GM12878 (cell line): ENCODE measurements around the gene RIC8B. TPM values are rescaled to one million over a fixed set of nuclear protein-coding genes. Genes with fewer than 3 reads are reported as not detected.

Experiments used
- ATAC-seq: fragments of 200-7000 bp; cut with Tn5 transposase; 3 replicates; pipeline ENCODE4 v1.9.1; 2020; ENCODE audit warnings: mild to moderate bottlenecking, moderate library complexity
- BruUV-seq: library from RNA; stranded (reverse); fragments of 400-500 nt; replicated peaks from 2 replicates; lab custom pipeline; 2021; lab: Mats Ljungman, UMichigan
- CTCF ChIA-PET: fragments of 300-600 bp; sonication (Branson Sonifier 250); formaldehyde crosslinking; extraction: SDS; loops from one replicate; lab custom pipeline; 2021; ENCODE audit warnings: inconsistent platforms; lab: Yijun Ruan, JAX
- POLR2A ChIA-PET: fragments of 350-600 bp; formaldehyde crosslinking; extraction: SDS; loops from one replicate; lab custom pipeline; 2021; ENCODE audit warnings: inconsistent platforms; lab: Charles Lee
- RAD21 ChIA-PET: fragments of 300-600 bp; sonication (Branson Sonifier 250); formaldehyde crosslinking; loops from one replicate; lab custom pipeline; 2023; ENCODE audit warnings: antibody characterized with exemption; ENCODE audit not compliant: unreplicated experiment; lab: Charles Lee
- SMC1A ChIA-PET: fragments of 300-600 bp; sonication (Branson Sonifier 250); formaldehyde crosslinking; loops from one replicate; lab custom pipeline; 2023; ENCODE audit not compliant: unreplicated experiment, uncharacterized antibody; lab: Charles Lee
- DNase-seq: peaks from one replicate; pipeline ENCODE4 v3.0.0-alpha.2; 2011; ENCODE audit warnings: low read depth, low spot score
- FAIRE-seq: peaks from 3 replicates; lab custom pipeline; 2011; peaks lifted over from hg19 to GRCh38; lab: Jason Lieb, UNC
- H2AFZ ChIP-seq: 2 replicates; pipeline ENCODE4 v1.6.0; 2011; ENCODE audit warnings: low read depth, low read length, control low read depth; ENCODE audit not compliant: control insufficient read depth
- H3K27ac ChIP-seq: 2 replicates; pipeline ENCODE4 v1.5.1; 2011; ENCODE audit warnings: control low read depth; ENCODE audit not compliant: control insufficient read depth, insufficient read depth
- H3K27me3 ChIP-seq, 2 experiments: replicated peaks in 1 of 2; 2 replicates each; pipeline versions ENCODE4 v1.6.0 to v1.6.1; 2011; ENCODE audit warnings: low read length in 1 of 2; ENCODE audit not compliant: control insufficient read depth in 2 of 2, insufficient read depth in 2 of 2
- H3K36me3 ChIP-seq, 2 experiments: 2 replicates each; pipeline ENCODE4 v1.5.1; 2011; ENCODE audit warnings: low read length in 1 of 2; ENCODE audit not compliant: control insufficient read depth in 2 of 2, insufficient read depth in 2 of 2
- H3K4me1 ChIP-seq: 2 replicates; pipeline ENCODE4 v1.6.1; 2011; ENCODE audit warnings: mild to moderate bottlenecking, low read length, moderate library complexity, mixed read lengths; ENCODE audit not compliant: control insufficient read depth, insufficient read depth
- H3K4me2 ChIP-seq: 2 replicates; pipeline ENCODE4 v1.6.0; 2011; ENCODE audit warnings: control low read depth; ENCODE audit not compliant: control insufficient read depth, insufficient read depth
- H3K4me3 ChIP-seq: fragments of 200-600 bp; sonication (generic); 2 replicates; pipeline ENCODE4 v1.5.1; 2016
- H3K79me2 ChIP-seq: 2 replicates; pipeline ENCODE4 v1.6.0; 2011; ENCODE audit warnings: low read length; ENCODE audit not compliant: control insufficient read depth, insufficient read depth
- H3K9ac ChIP-seq: 2 replicates; pipeline ENCODE4 v1.8.0; 2011; ENCODE audit warnings: low read length, control low read depth, mixed read lengths; ENCODE audit not compliant: control insufficient read depth, insufficient read depth
- H3K9me3 ChIP-seq: replicated peaks from 3 replicates; pipeline ENCODE4 v1.5.1; 2011; ENCODE audit warnings: mild to moderate bottlenecking, low read length; ENCODE audit not compliant: control insufficient read depth, insufficient read depth
- H4K20me1 ChIP-seq: 2 replicates; pipeline ENCODE4 v1.6.0; 2011; ENCODE audit not compliant: control insufficient read depth, insufficient read depth
- CHD2 ChIP-seq: IDR thresholded peaks from 2 replicates; pipeline ENCODE4 v1.6.1; 2011; ENCODE audit warnings: low read depth, low read length, improper control_type of control experiment, borderline replicate concordance
- CREB1 ChIP-seq: IDR thresholded peaks from 2 replicates; pipeline ENCODE4 v1.6.1; 2012; ENCODE audit warnings: low read depth, mild to moderate bottlenecking, inconsistent platforms
- CTCF ChIP-seq, 3 experiments: IDR thresholded peaks in 2 of 3; conservative IDR thresholded peaks in 1 of 3; 2 replicates each; pipeline ENCODE4 v1.5.1; 2011; ENCODE audit warnings: low read depth in 3 of 3, low read length in 3 of 3, mild to moderate bottlenecking in 3 of 3, control low read depth in 2 of 3, moderate library complexity in 2 of 3, inconsistent platforms in 1 of 3, mixed read lengths in 1 of 3; ENCODE audit not compliant: control insufficient read depth in 2 of 3, insufficient read depth in 1 of 3; ENCODE audit errors: extremely low read depth in 1 of 3
- EGR1 ChIP-seq, 2 experiments: IDR thresholded peaks; 1 replicate in 1 of 2; 2 replicates in 1 of 2; pipeline ENCODE4 v1.6.1; 2011 to 2012; ENCODE audit warnings: low read depth in 2 of 2, low read length in 2 of 2, borderline replicate concordance in 1 of 2, mild to moderate bottlenecking in 1 of 2, moderate library complexity in 1 of 2
- HDAC6 ChIP-seq: fragments of 200-600 bp; sonication (generic); IDR thresholded peaks from one replicate; pipeline ENCODE4 v1.8.0; 2017; ENCODE audit warnings: antibody characterized with exemption; ENCODE audit not compliant: unreplicated experiment
- MXI1 ChIP-seq: fragments of 150-350 bp; IDR thresholded peaks from 2 replicates; pipeline ENCODE4 v1.6.1; 2011; ENCODE audit warnings: low read depth, mild to moderate bottlenecking, inconsistent platforms, low read length, improper control_type of control experiment
- PAX5 ChIP-seq: IDR thresholded peaks from 2 replicates; pipeline ENCODE4 v1.6.1; 2011; ENCODE audit warnings: low read depth, low read length, borderline replicate concordance
- RAD21 ChIP-seq: IDR thresholded peaks from 2 replicates; pipeline ENCODE4 v1.6.1; 2011; ENCODE audit warnings: mild to moderate bottlenecking, low read depth, low read length, moderate library complexity; ENCODE audit not compliant: insufficient read depth
- RELA ChIP-seq: fragments of 450-650 bp; IDR thresholded peaks from 2 replicates; pipeline ENCODE4 v1.8.0; 2014; ENCODE audit warnings: borderline replicate concordance; ENCODE audit not compliant: partially characterized antibody
- RUNX3 ChIP-seq: IDR thresholded peaks from 2 replicates; pipeline ENCODE4 v1.6.1; 2012; ENCODE audit warnings: low read length, inconsistent platforms
- SMC3 ChIP-seq: IDR thresholded peaks from 2 replicates; pipeline ENCODE4 v1.6.1; 2011; ENCODE audit warnings: low read length, improper control_type of control experiment, borderline replicate concordance
- TAF1 ChIP-seq: IDR thresholded peaks from 2 replicates; pipeline ENCODE4 v1.6.1; 2011; ENCODE audit warnings: mild to moderate bottlenecking, low read depth, low read length, borderline replicate concordance
- TCF3 ChIP-seq: IDR thresholded peaks from 2 replicates; pipeline ENCODE4 v1.6.1; 2012; ENCODE audit warnings: low read depth, mild to moderate bottlenecking, low read length, borderline replicate concordance; ENCODE audit not compliant: insufficient read depth
- ZNF207 ChIP-seq: fragments of 450-650 bp; IDR thresholded peaks from 2 replicates; pipeline ENCODE4 v1.6.1; 2014; ENCODE audit warnings: antibody characterized with exemption, mild to moderate bottlenecking, borderline replicate concordance
- ZNF24 ChIP-seq: fragments of 450-650 bp; IDR thresholded peaks from 2 replicates; pipeline ENCODE4 v1.6.1; 2017; ENCODE audit warnings: antibody characterized with exemption, mild to moderate bottlenecking
- WGBS: methylation state at CpG from one replicate; pipeline ENCODE4 v1.1.6; 2016; ENCODE audit warnings: low lambda C conversion rate; ENCODE audit not compliant: insufficient replicate concordance, insufficient coverage; ENCODE audit errors: missing lambda C conversion rate; 5-methylcytosine and 5-hydroxymethylcytosine counted together
- in situ Hi-C: fragments of 300-500 bp; cut with MboI; formaldehyde crosslinking; loops from 9 replicates; pipeline ENCODE4 v1.14.3; 2018; ENCODE audit warnings: mixed read lengths
- intact Hi-C: fragments of 100-400 bp; cut with micrococcal nuclease; formaldehyde crosslinking; loops from one replicate; pipeline ENCODE4 v1.14.2; 2022; ENCODE audit not compliant: unreplicated experiment
- polyA plus RNA-seq, 11 experiments: library from polyadenylated mRNA; depleted of rRNA in 4 of 11; unstranded in 6 of 11; stranded (reverse) in 5 of 11; fragments of >200 nt; fragmentation: Nextera tagmentation in 4 of 11; fragmentation: Illumina TruSeq in 1 of 11; extraction: Ambion mirVana in 4 of 11; extraction: Trizol in 1 of 11; gene quantifications; 1 replicate in 1 of 11; 2 replicates in 10 of 11; pipeline versions ENCODE4 v1.2.1 to v1.2.3, GENCODE V29; 2011 to 2016; ENCODE audit warnings: inconsistent platforms in 2 of 11, missing spikeins in 2 of 11, low read depth in 1 of 11
- total RNA-seq, 4 experiments: library from RNA; depleted of rRNA in 3 of 4; stranded (reverse); fragments of >200 nt in 3 of 4; fragmentation: Illumina TruSeq in 1 of 4; extraction: Trizol in 1 of 4; gene quantifications; 2 replicates each; pipeline versions ENCODE4 v1.2.1 to v1.2.3, GENCODE V29; 2013 to 2021
- TF ChIP-seq, protein P1 (sequence below): fragments of 450-650 bp; IDR thresholded peaks from 2 replicates; pipeline ENCODE4 v1.6.1; 2017; ENCODE audit warnings: mild to moderate bottlenecking, low read depth, inconsistent platforms; ENCODE audit not compliant: poor library complexity, severe bottlenecking

The RIC8B gene
- total and polyA plus RNA-seq, 10 of the 15 experiments (the other 5 are each of a cell fraction or from before 2014, with no cell fraction given), result 2.3 to 10.8 (median 6.2) TPM

DNA sequence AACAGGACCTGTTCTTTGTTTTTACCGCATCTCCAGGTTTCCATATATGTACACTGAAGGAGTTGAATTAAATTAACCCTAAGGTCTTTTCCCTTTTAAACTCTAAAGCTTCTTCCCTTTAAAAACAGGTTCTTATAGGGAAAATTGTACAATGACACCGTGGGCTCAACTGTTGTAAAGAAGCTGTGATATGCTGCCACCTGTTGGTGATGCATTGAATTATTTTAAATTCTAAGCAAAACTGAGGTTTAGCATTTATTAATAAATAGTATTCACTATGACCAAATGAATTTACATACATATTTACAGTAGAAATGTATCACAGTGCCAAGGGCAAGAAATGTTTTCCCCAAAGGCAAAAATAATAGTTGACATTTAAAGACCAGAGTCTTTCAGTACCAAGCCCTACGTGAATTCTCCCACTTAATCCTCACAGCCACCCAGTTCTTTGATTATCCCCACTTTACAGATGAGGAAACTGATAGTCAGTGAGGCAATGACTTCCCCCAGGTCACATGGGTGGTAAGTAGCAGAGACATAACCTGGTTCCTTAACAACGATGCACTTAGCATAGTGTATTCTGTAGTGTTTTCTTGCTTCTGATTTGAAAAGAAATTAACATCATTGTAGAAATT lies 145.5 kb downstream of the RIC8B start:
- CTCF ChIA-PET, result interaction anchor here (0.7 to 7.8 kb wide), 23 partner anchors 13 to 694 kb away, joined by 3 to 102 read pairs (median 4); partner anchors contain the start of gene POLR3B
- H3K27ac ChIP-seq, result no peak overlapping the region
- H4K20me1 ChIP-seq, result no peaks in the 10 kb centered on the region
- intact Hi-C loops (loop anchor here (1.0 to 10.0 kb wide), 5 partner anchors 78 to 695 kb away; partner anchors contain the start of gene POLR3B), in situ Hi-C loops (loop anchor here (5.0 kb wide), 1 partner anchor 533 kb away; no protein-coding TSS in a partner anchor)
- H3K4me1 ChIP-seq, result peaks cover 6% of the 10 kb centered on the region
- POLR2A ChIA-PET, result no interaction called here
- no peak for FAIRE-seq
- no peak for DNase-seq
- no peak overlapping the region for H3K9ac ChIP-seq
- H3K9me3 ChIP-seq, result no peaks in the 10 kb centered on the region; the same call in 1 of the 3 replicates
- SMC1A ChIA-PET, result interaction anchor here (1.0 to 4.5 kb wide), 11 partner anchors 10 to 563 kb away, joined by 3 to 26 read pairs (median 6); partner anchors contain the start of gene POLR3B
- H3K79me2 ChIP-seq, result no peaks in the 10 kb centered on the region
- no TSS peak for BruUV-seq
- no peak overlapping the region for H3K4me2 ChIP-seq
- H2AFZ ChIP-seq, result no peak overlapping the region
- peak; percentile 55 for ATAC-seq
- RAD21 ChIA-PET, result interaction anchor here (0.7 to 2.5 kb wide), 7 partner anchors 12 to 563 kb away, joined by 3 to 16 read pairs (median 6); partner anchors contain the start of gene POLR3B
- H3K36me3 ChIP-seq, result no peaks in the 10 kb centered on the region
- H3K4me3 ChIP-seq, result no peak overlapping the region
- no peaks in the 10 kb centered on the region; a peak in 1 of 4 replicates for H3K27me3 ChIP-seq
- WGBS, result 25% methylated on average over 4 of the region's 4 CpGs
- no peak for TF ChIP-seq ZNF24
- TF ChIP-seq MXI1, result no peak
- TF ChIP-seq SMC3, result peak; percentile 80; the same call in 1 of the 2 replicates
- TF ChIP-seq RAD21, result peak; percentile 87
- no peak for TF ChIP-seq TAF1
- no peak for TF ChIP-seq EGR1 (IDR thresholded peaks at IDR 0.05; ENCODE audit: borderline replicate concordance in 1 of 2, low read depth in 2 of 2, low read length in 2 of 2)
- TF ChIP-seq, protein P1, sequence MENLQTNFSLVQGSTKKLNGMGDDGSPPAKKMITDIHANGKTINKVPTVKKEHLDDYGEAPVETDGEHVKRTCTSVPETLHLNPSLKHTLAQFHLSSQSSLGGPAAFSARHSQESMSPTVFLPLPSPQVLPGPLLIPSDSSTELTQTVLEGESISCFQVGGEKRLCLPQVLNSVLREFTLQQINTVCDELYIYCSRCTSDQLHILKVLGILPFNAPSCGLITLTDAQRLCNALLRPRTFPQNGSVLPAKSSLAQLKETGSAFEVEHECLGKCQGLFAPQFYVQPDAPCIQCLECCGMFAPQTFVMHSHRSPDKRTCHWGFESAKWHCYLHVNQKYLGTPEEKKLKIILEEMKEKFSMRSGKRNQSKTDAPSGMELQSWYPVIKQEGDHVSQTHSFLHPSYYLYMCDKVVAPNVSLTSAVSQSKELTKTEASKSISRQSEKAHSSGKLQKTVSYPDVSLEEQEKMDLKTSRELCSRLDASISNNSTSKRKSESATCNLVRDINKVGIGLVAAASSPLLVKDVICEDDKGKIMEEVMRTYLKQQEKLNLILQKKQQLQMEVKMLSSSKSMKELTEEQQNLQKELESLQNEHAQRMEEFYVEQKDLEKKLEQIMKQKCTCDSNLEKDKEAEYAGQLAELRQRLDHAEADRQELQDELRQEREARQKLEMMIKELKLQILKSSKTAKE, result no peak
- no peak for TF ChIP-seq RELA
- TF ChIP-seq TCF3, result no peak
- no peak for TF ChIP-seq RUNX3
- no peak for TF ChIP-seq ZNF207
- no peak for TF ChIP-seq CREB1
- no peak for TF ChIP-seq CHD2
- TF ChIP-seq HDAC6, result no peak
- peak; percentile 55 to 73 (median 64) for TF ChIP-seq CTCF (IDR thresholded peaks at IDR 0.05 in 2 of 3, conservative IDR thresholded peaks at IDR 0.05 in 1 of 3; ENCODE audit: control insufficient read depth in 2 of 3, extremely low read depth in 1 of 3, insufficient read depth in 1 of 3, low read depth in 3 of 3, low read length in 3 of 3)
- TF ChIP-seq PAX5, result no peak
